ENCODE results near the gene HOXA7. TPM values are rescaled to one million over a fixed set of nuclear protein-coding genes. Genes with fewer than 3 reads are reported as not detected.

Gene HOXA7
- total and polyA plus RNA-seq, 2 experiments from 2014 or later: 0.24 TPM; not detected in 1

GRCh38 chr7:27182861-27183681, 26.6 kb upstream of the HOXA7 start:
- peaks cover 7% of the 10 kb centered on the region; the same call in 2 of the 3 replicates for H3K9me3 Mint-ChIP-seq
- no peak overlapping the region for H3K27ac Mint-ChIP-seq
- peaks cover 100% of the 10 kb centered on the region for H3K27me3 Mint-ChIP-seq (ENCODE audit: insufficient read depth, low read depth, poor library complexity)
- no peak overlapping the region for H3K27ac ChIP-seq (ENCODE audit: low read depth)
- peak; percentile 75 for DNase-seq (ENCODE audit: low spot score)
- TF ChIP-seq EZH2phosphoT487 (IDR thresholded peaks at IDR 0.05; ENCODE audit: unreplicated experiment) (peak; percentile 76), NANOG (IDR thresholded peaks at IDR 0.05; ENCODE audit: borderline replicate concordance) (no peak), ZNF331 (CRISPR knock-in tag; IDR thresholded peaks at IDR 0.05; ENCODE audit: low read depth) (no peak), EZH2 (IDR thresholded peaks at IDR 0.05; ENCODE audit: low read depth, unreplicated experiment) (peak; percentile 88)
- H3K4me3 Mint-ChIP-seq: no peak overlapping the region
- peaks cover 39% of the 10 kb centered on the region for H3K4me1 Mint-ChIP-seq
- peak overlapping the region; percentile 44; the same call in 1 of the 2 replicates for H3K4me3 ChIP-seq
- peaks cover 63% of the 10 kb centered on the region for H4K20me1 ChIP-seq (replicated peaks; ENCODE audit: insufficient read depth)
- H3K36me3 Mint-ChIP-seq (ENCODE audit: low read depth): no peaks in the 10 kb centered on the region
- peaks cover 54% of the 10 kb centered on the region for H3F3A ChIP-seq (replicated peaks; ENCODE audit: low read depth)
- H3K4me1 ChIP-seq (ENCODE audit: insufficient read depth): peaks cover 62% of the 10 kb centered on the region
- H3K27me3 ChIP-seq (ENCODE audit: insufficient read depth): peaks cover 100% of the 10 kb centered on the region
- H3K4me2 ChIP-seq: peak overlapping the region; percentile 72
- H2AFZ ChIP-seq: no peak overlapping the region
- no peaks in the 10 kb centered on the region for H3K9me2 ChIP-seq (ENCODE audit: insufficient read depth)
- ATAC-seq: peak; percentile 49
- H3K79me2 ChIP-seq (replicated peaks; ENCODE audit: insufficient read depth): no peaks in the 10 kb centered on the region
- no peaks in the 10 kb centered on the region for H3K36me3 ChIP-seq (ENCODE audit: insufficient read depth)

- H3K4me2 ChIP-seq: peak overlapping the region; percentile 72; the same call in 1 of the 2 replicates
- H3K79me2 ChIP-seq (replicated peaks; ENCODE audit: insufficient read depth): no peaks in the 10 kb centered on the region
- H3K27me3 Mint-ChIP-seq (ENCODE audit: insufficient read depth, low read depth, poor library complexity): peaks cover 100% of the 10 kb centered on the region
- H3K36me3 ChIP-seq (ENCODE audit: insufficient read depth): no peaks in the 10 kb centered on the region
- peaks cover 64% of the 10 kb centered on the region for H4K20me1 ChIP-seq (replicated peaks; ENCODE audit: insufficient read depth)
- peaks cover 7% of the 10 kb centered on the region; the same call in 2 of the 3 replicates for H3K9me3 Mint-ChIP-seq
- no peak overlapping the region for H3K27ac ChIP-seq (ENCODE audit: low read depth)
- H3K4me3 ChIP-seq: no peak overlapping the region
- H3K4me1 ChIP-seq (ENCODE audit: insufficient read depth): peaks cover 55% of the 10 kb centered on the region
- H3F3A ChIP-seq (replicated peaks; ENCODE audit: low read depth): peaks cover 51% of the 10 kb centered on the region
- no peaks in the 10 kb centered on the region for H3K36me3 Mint-ChIP-seq (ENCODE audit: low read depth)
- H3K9me2 ChIP-seq (ENCODE audit: insufficient read depth): no peaks in the 10 kb centered on the region
- peaks cover 34% of the 10 kb centered on the region for H3K4me1 Mint-ChIP-seq
- H3K4me3 Mint-ChIP-seq: no peak overlapping the region
- H3K27me3 ChIP-seq (ENCODE audit: insufficient read depth): peaks cover 100% of the 10 kb centered on the region
- ATAC-seq: no peak
- no peak overlapping the region for H2AFZ ChIP-seq
- no peak for DNase-seq (ENCODE audit: low spot score)
- H3K27ac Mint-ChIP-seq: no peak overlapping the region
- no peak for TF ChIP-seq EZH2phosphoT487 (IDR thresholded peaks at IDR 0.05; ENCODE audit: unreplicated experiment)
- no peak for TF ChIP-seq CREB1 (CRISPR knock-in tag; IDR thresholded peaks at IDR 0.05; ENCODE audit: low read depth)
- TF ChIP-seq, protein P1, sequence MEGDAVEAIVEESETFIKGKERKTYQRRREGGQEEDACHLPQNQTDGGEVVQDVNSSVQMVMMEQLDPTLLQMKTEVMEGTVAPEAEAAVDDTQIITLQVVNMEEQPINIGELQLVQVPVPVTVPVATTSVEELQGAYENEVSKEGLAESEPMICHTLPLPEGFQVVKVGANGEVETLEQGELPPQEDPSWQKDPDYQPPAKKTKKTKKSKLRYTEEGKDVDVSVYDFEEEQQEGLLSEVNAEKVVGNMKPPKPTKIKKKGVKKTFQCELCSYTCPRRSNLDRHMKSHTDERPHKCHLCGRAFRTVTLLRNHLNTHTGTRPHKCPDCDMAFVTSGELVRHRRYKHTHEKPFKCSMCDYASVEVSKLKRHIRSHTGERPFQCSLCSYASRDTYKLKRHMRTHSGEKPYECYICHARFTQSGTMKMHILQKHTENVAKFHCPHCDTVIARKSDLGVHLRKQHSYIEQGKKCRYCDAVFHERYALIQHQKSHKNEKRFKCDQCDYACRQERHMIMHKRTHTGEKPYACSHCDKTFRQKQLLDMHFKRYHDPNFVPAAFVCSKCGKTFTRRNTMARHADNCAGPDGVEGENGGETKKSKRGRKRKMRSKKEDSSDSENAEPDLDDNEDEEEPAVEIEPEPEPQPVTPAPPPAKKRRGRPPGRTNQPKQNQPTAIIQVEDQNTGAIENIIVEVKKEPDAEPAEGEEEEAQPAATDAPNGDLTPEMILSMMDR (conservative IDR thresholded peaks at IDR 0.05; ENCODE audit: low read depth in 2 of 2): no peak
- TF ChIP-seq STAT1 (IDR thresholded peaks at IDR 0.05; ENCODE audit: unreplicated experiment): no peak
- TF ChIP-seq POLR2AphosphoS5 (IDR thresholded peaks at IDR 0.05; ENCODE audit: low read depth): no peak
- TF ChIP-seq EZH2 (IDR thresholded peaks at IDR 0.05; ENCODE audit: low read depth, unreplicated experiment): no peak
- no peak for TF ChIP-seq ZNF462 (CRISPR knock-in tag; IDR thresholded peaks at IDR 0.05)
Measured at GRCh38 chr7:27182285-27182841, 25.9 kb upstream of the HOXA7 start.

All from GM23338 (cell line).